Stimulated activated CD4-positive, alpha-beta T cell treated with anti-CD3 and anti-CD28 coated beads, Interleukin-1b, Interleukin-23, amount 100 ng/mL, for 1 hour (primary cell): ENCODE measurements around the gene KRT4.
A peak's percentile ranks its signal among the peaks of the same experiment; 100 is the strongest.

ENCODE experiments used
- DNase-seq, 2 donors: peaks; one replicate each; pipeline ENCODE4 v3.0.0-alpha.2; 2020; ENCODE audit warnings: low read depth in 2 of 2

The KRT4 gene

GRCh38 chr12:52836491-52837412 lies 22.8 kb upstream of the KRT4 start:
- DNase-seq: no peak

- peak in 1 of 2 donors; percentile 23 for DNase-seq
These were observed 22.1 kb upstream of the KRT4 start for GRCh38 chr12:52836042-52836466.

- no peak for DNase-seq
These were observed 21.5 kb upstream of the KRT4 start for GRCh38 chr12:52835271-52836041.

- DNase-seq: no peak
These were observed 20.7 kb upstream of the KRT4 start for GRCh38 chr12:52834727-52835001.

GRCh38 chr12:52833922-52834726 lies 20.2 kb upstream of the KRT4 start, which contains the start of gene KRT79:
TSS of gene KRT79 (minus strand) at chr12:52834311. CDS start at chr12:52834260, 51 bp downstream.
- no peak for DNase-seq

- DNase-seq: no peak
These were observed 19.3 kb upstream of the KRT4 start for GRCh38 chr12:52832985-52833905.

GRCh38 chr12:52832451-52832850 lies 18.5 kb upstream of the KRT4 start:
- DNase-seq: no peak

- DNase-seq: no peak
These were observed 17.3 kb upstream of the KRT4 start for GRCh38 chr12:52831251-52831650.

- no peak for DNase-seq
These were observed 16.3 kb upstream of the KRT4 start for GRCh38 chr12:52829986-52830770.

GRCh38 chr12:52828591-52829021 lies 14.7 kb upstream of the KRT4 start:
- no peak for DNase-seq

GRCh38 chr12:52828156-52828555 lies 14.2 kb upstream of the KRT4 start:
- no peak for DNase-seq

- no peak for DNase-seq
These were observed 13.7 kb upstream of the KRT4 start for GRCh38 chr12:52827499-52828090.

GRCh38 chr12:52826611-52827498 lies 12.9 kb upstream of the KRT4 start:
- no peak for DNase-seq

GRCh38 chr12:52825961-52826360 lies 12.0 kb upstream of the KRT4 start:
- DNase-seq: no peak

GRCh38 chr12:52824741-52825410 lies 11.0 kb upstream of the KRT4 start:
- DNase-seq: no peak

GRCh38 chr12:52823761-52824450 lies 10.0 kb upstream of the KRT4 start:
- DNase-seq: no peak

- no peak for DNase-seq
These were observed 9.0 kb upstream of the KRT4 start for GRCh38 chr12:52822771-52823510.
